Spinal cord (tissue), 10 donors: ENCODE data around the gene CLDN8. TPM values are rescaled to one million over a fixed set of nuclear protein-coding genes. Genes with fewer than 3 reads are reported as not detected.

ENCODE experiments used
- DNase-seq, 6 donors: peaks; one replicate each; pipeline versions ENCODE4 v3.0.0 to v3.0.0-alpha.2; 2013 to 2015; ENCODE audit warnings: low spot score in 6 of 6, low read depth in 4 of 6
- H3K27ac ChIP-seq: one replicate; pipeline ENCODE4 v1.5.1; 2013; ENCODE audit warnings: low read depth, low read length, control low read depth
- H3K27me3 ChIP-seq: one replicate; pipeline ENCODE4 v1.6.1; 2013; ENCODE audit warnings: low read length; ENCODE audit not compliant: control insufficient read depth, insufficient read depth
- H3K36me3 ChIP-seq: one replicate; pipeline ENCODE4 v1.6.1; 2013; ENCODE audit warnings: low read length; ENCODE audit not compliant: control insufficient read depth, insufficient read depth
- H3K4me1 ChIP-seq: one replicate; pipeline ENCODE4 v1.6.1; 2013; ENCODE audit warnings: low read length; ENCODE audit not compliant: control insufficient read depth, insufficient read depth
- H3K4me3 ChIP-seq: one replicate; pipeline ENCODE4 v1.5.1; 2013; ENCODE audit warnings: low read depth, low read length, control low read depth
- H3K9me3 ChIP-seq: one replicate; pipeline ENCODE4 v1.6.1; 2013; ENCODE audit warnings: low read length; ENCODE audit not compliant: control insufficient read depth, insufficient read depth
- WGBS: methylation state at CpG from one replicate; pipeline ENCODE4 v1.1.5; 2013; ENCODE audit warnings: missing lambda C conversion rate; ENCODE audit not compliant: insufficient coverage; 5-methylcytosine and 5-hydroxymethylcytosine counted together
- polyA plus RNA-seq, 2 donors: library from polyadenylated mRNA; unstranded; fragments of 120-200 nt; gene quantifications; one replicate each; pipeline ENCODE4 v1.2.1, GENCODE V29; 2013; ENCODE audit not compliant: insufficient read length in 2 of 2
- total RNA-seq, 2 donors: library from RNA; depleted of rRNA in 1 of 2; stranded (reverse); fragments of 120-200 nt in 1 of 2; fragments of >200 nt in 1 of 2; gene quantifications; one replicate each; pipeline versions ENCODE4 v1.2.3 to v1.2.4, GENCODE V29; 2013 to 2014
- donor health status: healthy.

CLDN8 gene
- total and polyA plus RNA-seq, 4 donors = 0.11 to 0.20 TPM; not detected in 2

DNA sequence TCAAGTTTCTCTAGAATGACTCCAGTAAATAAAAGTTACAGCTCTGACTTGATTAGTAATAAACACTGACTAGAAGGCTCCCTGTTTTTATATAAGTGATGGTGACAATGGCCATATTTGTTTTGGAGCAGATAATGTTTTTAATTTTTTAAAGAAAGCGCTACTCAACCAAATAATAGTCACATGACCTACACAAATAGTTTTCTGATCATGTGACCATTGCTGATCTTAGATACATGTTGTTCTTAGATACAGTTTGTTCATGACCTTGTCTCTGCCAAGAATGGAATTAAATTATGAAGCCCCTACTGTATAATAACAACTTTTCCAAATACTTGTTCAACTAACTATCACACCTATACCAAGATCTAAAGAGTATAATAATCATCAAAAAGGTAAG, 22.3 kb upstream of the CLDN8 start:
- no CpG with 5 or more reads among the region's 1 CpG for WGBS
- no peak for DNase-seq

DNA sequence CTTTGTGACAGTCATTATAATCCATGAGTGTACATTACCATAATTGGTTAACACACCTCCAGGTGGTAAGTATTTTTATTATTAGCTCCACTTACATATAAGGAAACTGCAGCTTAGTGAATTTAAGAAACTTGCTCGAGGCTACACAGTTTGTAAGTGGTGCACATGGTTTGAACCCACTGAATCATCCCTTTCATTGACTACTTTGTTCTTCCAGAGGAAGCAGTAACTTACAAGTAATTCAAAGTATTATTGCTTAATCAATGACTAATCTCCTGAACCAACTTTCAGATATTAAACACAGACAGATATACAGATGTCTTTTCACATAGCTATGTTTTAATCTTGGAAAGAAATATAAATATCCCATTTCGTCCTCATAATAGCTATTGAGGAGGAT, 18.7 kb upstream of the CLDN8 start:
- WGBS = no CpG with 5 or more reads among the region's 2 CpGs
- H3K27me3 ChIP-seq = no peaks in the 10 kb centered on the region
- no peaks in the 10 kb centered on the region for H3K36me3 ChIP-seq
- H3K27ac ChIP-seq = no peak overlapping the region
- DNase-seq = no peak
- H3K4me1 ChIP-seq = no peaks in the 10 kb centered on the region
- H3K4me3 ChIP-seq = no peak overlapping the region
- no peaks in the 10 kb centered on the region for H3K9me3 ChIP-seq

More for the DNA sequence above, 22.3 kb upstream of the CLDN8 start:
- no peaks in the 10 kb centered on the region for H3K27me3 ChIP-seq
- no peaks in the 10 kb centered on the region for H3K36me3 ChIP-seq
- H3K9me3 ChIP-seq = no peaks in the 10 kb centered on the region
- H3K4me1 ChIP-seq = no peaks in the 10 kb centered on the region
- H3K4me3 ChIP-seq = no peak overlapping the region
- H3K27ac ChIP-seq = no peak overlapping the region

DNA sequence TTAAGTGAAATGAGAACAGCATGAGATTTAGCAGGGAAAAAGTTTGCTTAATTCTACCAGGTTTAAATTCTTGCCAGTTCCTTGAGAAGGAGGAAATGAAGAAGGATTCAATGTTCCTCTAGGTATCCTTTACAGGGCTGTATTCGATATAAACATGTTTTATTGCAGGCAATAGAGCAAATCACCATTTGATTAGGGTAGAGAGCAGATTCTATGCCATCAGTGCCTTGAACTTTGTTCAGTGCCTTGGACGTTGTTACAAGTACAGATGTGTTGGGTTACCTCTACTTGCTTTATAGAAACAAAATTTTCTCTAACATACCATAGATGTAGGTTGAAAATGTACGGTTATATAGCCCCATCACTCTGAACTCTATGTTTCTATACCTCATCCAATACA, 18.2 kb upstream of the CLDN8 start:
- Histone ChIP-seq H3K27ac (no peak overlapping the region), H3K36me3 (no peaks in the 10 kb centered on the region), H3K4me3 (no peak overlapping the region), H3K4me1 (no peaks in the 10 kb centered on the region), H3K9me3 (no peaks in the 10 kb centered on the region), H3K27me3 (no peaks in the 10 kb centered on the region)
- DNase-seq = no peak
- no CpG with 5 or more reads among the region's 3 CpGs for WGBS

DNA sequence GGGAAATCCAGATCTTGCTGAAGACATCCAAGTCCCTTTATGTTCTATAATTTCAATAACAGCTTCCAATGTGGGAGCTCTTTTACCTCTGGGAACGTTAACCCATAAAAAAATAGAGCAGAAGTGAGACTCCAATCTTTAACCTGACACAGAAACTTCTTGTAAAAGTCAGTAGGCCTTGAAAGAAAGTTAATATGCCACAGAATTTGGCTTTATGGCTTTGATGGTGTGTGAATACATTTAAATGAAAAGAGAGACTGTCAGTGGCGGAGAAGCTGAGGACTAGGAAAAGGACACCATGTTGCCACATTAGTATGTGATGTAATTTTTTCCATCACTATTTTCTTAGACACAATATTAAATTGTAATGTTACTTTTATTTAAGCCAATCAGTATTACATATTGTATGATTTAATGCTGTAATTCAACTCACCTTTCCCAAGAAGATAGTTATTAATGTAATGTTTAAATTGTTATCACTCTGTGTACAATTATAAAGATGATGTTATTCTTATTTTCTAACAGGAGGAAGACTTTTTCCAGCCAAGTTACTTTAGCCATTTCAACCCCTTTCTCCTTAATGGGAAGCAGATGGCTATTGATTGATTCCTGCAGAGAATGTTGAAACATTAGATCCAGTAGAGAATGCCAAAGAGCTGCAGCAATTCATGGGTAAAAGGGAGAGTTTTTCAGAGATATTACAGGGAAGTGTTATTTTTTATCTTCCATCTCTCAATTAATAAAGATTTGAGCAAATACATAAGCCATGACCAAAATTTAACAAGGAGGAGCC, 17.5 kb upstream of the CLDN8 start:
- peak in 1 of 6 donors; percentile 65 for DNase-seq
- Histone ChIP-seq H3K27me3 (no peaks in the 10 kb centered on the region), H3K4me3 (no peak overlapping the region), H3K9me3 (no peaks in the 10 kb centered on the region), H3K27ac (no peak overlapping the region), H3K36me3 (no peaks in the 10 kb centered on the region), H3K4me1 (no peaks in the 10 kb centered on the region)
- no CpG with 5 or more reads among the region's 2 CpGs for WGBS

DNA sequence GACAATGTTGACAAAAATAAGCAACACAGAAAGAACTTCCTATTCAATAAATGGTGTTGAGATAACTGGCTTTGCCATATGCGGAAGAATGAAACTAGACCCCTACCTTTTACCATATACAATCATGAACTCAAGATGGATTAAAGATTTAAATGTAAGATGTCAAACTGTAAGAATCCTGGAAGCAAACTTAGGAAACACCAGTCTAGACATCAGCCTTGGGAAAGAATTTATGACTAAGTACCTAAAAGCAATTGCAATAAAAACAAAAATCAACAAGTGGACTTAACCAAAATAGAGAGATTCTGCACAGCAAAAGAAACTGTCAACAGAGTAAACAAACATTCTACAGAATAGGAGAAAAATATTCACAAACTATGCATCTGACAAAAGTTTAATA, 16.1 kb upstream of the CLDN8 start:
- H3K9me3 ChIP-seq = no peaks in the 10 kb centered on the region
- H3K4me1 ChIP-seq = no peaks in the 10 kb centered on the region
- no peaks in the 10 kb centered on the region for H3K27me3 ChIP-seq
- no peak overlapping the region for H3K27ac ChIP-seq
- no peak overlapping the region for H3K4me3 ChIP-seq
- no peak for DNase-seq
- WGBS = no CpG with 5 or more reads among the region's 1 CpG
- no peaks in the 10 kb centered on the region for H3K36me3 ChIP-seq

DNA sequence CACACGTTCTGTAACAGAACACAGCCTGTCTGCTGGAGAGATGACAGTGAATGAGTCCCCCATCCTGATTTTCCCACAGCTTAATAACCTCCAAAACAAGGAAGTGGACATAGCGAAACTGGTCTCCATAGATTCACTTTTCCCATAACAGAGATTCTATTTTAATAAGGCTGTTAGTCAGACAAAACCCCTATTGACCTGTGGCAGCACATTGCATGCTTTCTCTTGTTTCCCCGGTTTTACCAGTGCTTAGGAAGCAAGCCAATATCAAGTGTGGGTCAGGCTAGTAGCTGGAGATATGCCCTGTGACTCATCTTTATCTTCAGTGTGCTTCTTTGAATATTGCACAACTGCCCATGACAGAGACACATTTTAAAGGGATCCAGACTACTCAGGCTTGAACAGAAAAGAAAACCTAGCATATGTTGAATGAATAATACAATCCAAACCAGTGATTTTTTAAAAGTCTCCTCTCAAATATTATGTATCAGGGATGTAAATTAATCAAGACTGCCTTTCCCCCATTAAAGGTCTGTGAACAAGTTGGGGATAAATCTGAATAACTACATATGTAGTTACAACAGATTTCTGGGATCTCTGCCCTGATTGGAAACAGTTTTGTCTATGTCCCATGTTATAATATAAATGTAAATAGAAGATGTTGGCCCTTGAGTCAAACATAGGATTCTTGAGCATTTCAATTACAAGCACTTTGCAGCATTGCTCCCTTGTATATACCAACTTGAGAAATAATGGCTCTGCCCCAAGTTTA, 11.9 kb upstream of the CLDN8 start:
- Histone ChIP-seq H3K4me3 (no peak overlapping the region), H3K9me3 (no peaks in the 10 kb centered on the region), H3K36me3 (no peaks in the 10 kb centered on the region), H3K27ac (no peak overlapping the region), H3K4me1 (no peaks in the 10 kb centered on the region), H3K27me3 (no peaks in the 10 kb centered on the region)
- WGBS = 40% methylated on average over 1 of the region's 3 CpGs
- peak in 2 of 6 donors; percentile 49 to 69 for DNase-seq

DNA sequence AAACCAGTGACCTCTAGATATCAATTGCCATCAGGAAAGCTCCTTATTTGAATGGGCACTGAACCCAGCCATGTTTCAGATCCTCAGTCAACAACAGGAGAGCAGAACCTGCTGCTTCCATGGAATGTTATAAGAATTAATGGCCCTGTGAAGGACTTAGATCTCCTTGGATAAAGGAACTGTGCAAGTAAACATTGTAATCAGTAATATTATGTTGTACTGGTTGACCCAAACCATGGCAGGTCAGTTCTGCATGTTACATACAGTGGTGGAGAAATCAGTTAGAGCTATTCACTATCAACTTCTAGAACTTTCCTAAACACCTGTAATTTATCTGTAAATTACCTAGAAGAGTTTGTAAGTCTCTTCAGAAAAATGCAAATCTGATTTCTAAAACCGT, 11.2 kb upstream of the CLDN8 start:
- WGBS = no CpG with 5 or more reads among the region's 1 CpG
- no peaks in the 10 kb centered on the region for H3K4me1 ChIP-seq

DNA sequence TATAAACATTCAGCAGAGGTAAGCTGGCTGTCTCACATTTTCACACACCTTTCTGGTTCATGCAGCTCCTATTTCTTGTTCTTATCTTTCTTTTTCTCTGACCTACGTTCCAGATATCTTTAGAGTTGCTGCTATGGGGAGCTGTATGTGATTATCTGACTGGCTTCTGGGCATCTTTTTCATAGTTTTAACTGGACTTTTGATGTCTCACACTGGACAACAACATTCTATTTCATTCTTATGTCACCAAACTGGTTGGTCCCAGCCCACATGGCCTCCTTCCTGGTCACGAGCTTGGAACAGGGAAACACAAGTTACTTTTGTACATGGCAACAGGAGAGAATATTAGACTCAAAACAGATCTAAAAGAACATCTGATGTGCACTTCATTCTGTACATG, 7.7 kb upstream of the CLDN8 start:
- WGBS = no CpG with 5 or more reads among the region's 2 CpGs
- no peak for DNase-seq
- H3K4me1 ChIP-seq = no peaks in the 10 kb centered on the region
- H3K4me3 ChIP-seq = no peak overlapping the region
- H3K36me3 ChIP-seq = no peaks in the 10 kb centered on the region
- H3K27ac ChIP-seq = no peak overlapping the region
- H3K9me3 ChIP-seq = no peaks in the 10 kb centered on the region
- H3K27me3 ChIP-seq = no peaks in the 10 kb centered on the region

More for the DNA sequence above, 11.2 kb upstream of the CLDN8 start:
- Histone ChIP-seq H3K27ac (no peak overlapping the region), H3K27me3 (no peaks in the 10 kb centered on the region), H3K4me3 (no peak overlapping the region), H3K36me3 (no peaks in the 10 kb centered on the region), H3K9me3 (no peaks in the 10 kb centered on the region)
- DNase-seq = no peak

DNA sequence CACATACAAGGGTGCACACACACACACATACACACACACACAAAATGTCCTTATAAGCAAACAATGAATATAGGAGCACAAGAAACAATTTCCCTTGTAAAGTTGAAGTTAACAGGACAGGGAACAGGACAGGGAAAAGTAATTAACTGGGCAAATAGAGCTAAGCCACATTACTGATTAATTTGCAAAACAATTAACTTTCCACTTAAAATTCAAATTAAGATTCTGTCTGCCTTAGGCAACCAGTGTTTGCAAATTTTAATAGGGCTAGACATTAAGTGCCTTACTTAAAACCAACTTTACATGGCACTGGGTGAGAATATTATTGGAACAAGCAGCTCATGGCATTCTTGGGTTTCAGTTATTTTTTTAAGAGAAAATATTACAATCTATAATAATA, 6.8 kb upstream of the CLDN8 start:
- peak in 1 of 6 donors; percentile 47 for DNase-seq
- H3K27me3 ChIP-seq = no peaks in the 10 kb centered on the region
- H3K27ac ChIP-seq = no peak overlapping the region
- no peak overlapping the region for H3K4me3 ChIP-seq
- H3K9me3 ChIP-seq = no peaks in the 10 kb centered on the region
- H3K4me1 ChIP-seq = no peaks in the 10 kb centered on the region
- no peaks in the 10 kb centered on the region for H3K36me3 ChIP-seq

DNA sequence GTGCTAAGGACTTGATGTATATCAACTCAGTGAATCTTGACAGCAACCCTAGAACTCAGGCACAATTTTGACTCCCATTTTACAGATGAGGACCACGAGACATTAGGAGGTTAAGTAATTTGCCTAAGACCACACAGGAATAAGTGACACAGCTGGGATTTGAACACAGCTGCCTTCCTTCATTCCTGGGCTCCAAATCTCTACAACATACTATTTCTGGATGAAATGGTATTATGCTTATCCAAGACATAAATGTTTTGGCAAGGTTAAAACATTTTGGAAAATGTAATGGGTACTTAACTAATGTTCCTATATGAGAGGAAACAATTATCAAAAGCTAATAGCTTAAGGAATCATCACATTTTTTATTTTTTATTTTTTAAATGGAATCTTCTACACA, 4.8 kb downstream of the CLDN8 start:
- no peaks in the 10 kb centered on the region for H3K36me3 ChIP-seq
- no peaks in the 10 kb centered on the region for H3K4me1 ChIP-seq
- DNase-seq = no peak
- H3K9me3 ChIP-seq = no peaks in the 10 kb centered on the region
- WGBS = no CpG with 5 or more reads among the region's 1 CpG
- no peak overlapping the region for H3K4me3 ChIP-seq
- H3K27me3 ChIP-seq = no peaks in the 10 kb centered on the region
- H3K27ac ChIP-seq = no peak overlapping the region
